Islet of Langerhans (tissue), 1 donor: ENCODE results near the gene RAMAC.
"Not testable (repeated sequence)": the region's sequence is repeated elsewhere in the genome, so short reads cannot be mapped to it uniquely, and the experiment has no call there.

Source experiments
- FAIRE-seq: peaks from one replicate; lab custom pipeline; 2011; peaks lifted over from hg19 to GRCh38; lab: Jason Lieb, UNC

The RAMAC gene

GRCh38 chr15:82985688-82986441 is at the start of gene RAMAC:
RAMAC (plus strand) TSS chr15:82986210; CDS start chr15:82989019, 2,809 bp downstream.
- FAIRE-seq, result peak; percentile 96

- FAIRE-seq, result peak; percentile 27
Observed at GRCh38 chr15:82936966-82937711, 48.9 kb upstream of the RAMAC start.

- FAIRE-seq, result no peak
Observed at GRCh38 chr15:82937712-82938058, 48.3 kb upstream of the RAMAC start.

GRCh38 chr15:82939678-82940077 is 46.3 kb upstream of the RAMAC start:
- not testable (repeated sequence) for FAIRE-seq

GRCh38 chr15:82942691-82943090 is 43.3 kb upstream of the RAMAC start:
- FAIRE-seq, result no peak

GRCh38 chr15:82943176-82943575 is 42.8 kb upstream of the RAMAC start:
- FAIRE-seq, result no peak

DNA sequence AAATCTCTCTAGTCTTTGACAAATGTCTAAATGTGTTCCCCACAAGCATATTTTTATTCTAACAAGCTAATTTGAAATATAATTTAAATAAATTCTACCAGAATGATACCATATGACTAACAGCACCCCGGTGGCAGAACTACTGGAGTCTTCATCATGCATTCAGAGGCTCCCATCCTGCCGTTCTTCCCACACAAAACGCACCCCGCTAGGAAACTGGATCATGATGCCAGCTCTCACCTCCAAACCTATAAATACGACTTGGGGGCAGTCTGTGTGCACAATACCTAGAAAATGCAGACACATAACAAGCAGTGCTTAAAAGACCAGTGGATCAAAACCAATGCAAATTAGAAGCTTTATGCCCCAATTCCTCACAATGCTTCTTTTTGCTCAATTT is 42.0 kb upstream of the RAMAC start:
- FAIRE-seq, result no peak

DNA sequence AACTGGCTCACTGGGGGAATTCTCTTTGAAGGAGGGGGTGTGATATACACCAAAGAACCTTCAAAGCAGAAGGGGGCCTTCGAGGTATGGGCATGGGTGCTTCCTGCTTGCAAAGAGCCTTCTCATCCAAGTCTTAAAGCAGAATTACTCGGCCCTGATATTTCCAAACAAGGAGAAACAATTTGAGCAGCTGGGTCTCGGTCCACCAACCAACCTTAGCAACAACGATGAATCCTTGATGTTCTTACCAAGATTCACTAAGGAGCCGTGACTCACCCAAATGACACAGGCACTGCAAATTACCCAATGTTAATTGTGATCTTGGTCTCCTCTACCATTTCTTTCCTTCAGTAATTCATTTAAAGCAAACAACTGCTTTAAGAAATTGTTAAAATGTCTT is 41.2 kb upstream of the RAMAC start:
- no peak for FAIRE-seq

DNA sequence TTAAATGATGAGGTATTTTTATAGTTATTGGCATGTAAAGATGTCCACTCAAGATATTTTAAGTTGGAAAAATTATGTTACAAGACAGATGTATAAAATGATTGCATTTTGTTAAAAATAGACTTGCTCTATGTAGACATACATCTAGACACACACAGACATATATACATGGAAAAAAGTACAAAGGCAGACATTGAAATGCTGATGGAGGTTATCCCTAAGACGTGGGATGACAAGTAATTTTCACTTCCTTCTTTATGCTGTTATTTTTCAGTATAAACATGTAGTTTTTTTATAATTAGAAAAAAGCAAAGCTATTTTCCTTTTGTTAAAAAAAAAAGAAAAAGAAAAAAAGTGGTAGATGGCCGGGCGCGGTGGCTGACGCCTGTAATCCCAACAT is 40.7 kb upstream of the RAMAC start:
- no peak for FAIRE-seq

DNA sequence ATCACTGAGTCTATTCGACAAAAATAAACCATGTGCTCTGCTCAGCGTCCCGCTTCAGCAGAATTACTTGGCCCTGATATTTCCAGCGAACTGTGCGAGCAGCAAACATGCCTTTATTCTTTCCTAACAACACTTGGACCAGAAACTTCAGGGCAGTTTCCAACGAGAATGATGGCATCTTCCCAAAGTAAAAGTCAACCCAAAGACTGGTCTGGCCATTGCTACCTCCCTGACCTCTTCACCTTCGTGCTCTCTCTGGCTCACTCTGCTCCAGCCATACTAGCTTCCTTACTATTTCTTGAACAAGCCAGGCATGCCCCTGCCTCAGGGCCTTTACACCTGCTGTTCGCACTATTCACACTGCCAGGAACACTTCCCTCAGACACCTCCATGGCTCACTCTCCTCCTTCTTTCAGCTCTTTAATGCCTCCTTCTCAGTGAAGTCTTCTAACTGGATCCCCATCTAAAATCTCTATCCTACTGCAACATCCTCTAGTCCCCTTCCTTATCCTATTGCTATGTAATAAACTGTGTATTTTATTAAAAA is 39.8 kb upstream of the RAMAC start:
- FAIRE-seq, result no peak

- no peak for FAIRE-seq
Observed at GRCh38 chr15:82950295-82950694, 35.7 kb upstream of the RAMAC start.

DNA sequence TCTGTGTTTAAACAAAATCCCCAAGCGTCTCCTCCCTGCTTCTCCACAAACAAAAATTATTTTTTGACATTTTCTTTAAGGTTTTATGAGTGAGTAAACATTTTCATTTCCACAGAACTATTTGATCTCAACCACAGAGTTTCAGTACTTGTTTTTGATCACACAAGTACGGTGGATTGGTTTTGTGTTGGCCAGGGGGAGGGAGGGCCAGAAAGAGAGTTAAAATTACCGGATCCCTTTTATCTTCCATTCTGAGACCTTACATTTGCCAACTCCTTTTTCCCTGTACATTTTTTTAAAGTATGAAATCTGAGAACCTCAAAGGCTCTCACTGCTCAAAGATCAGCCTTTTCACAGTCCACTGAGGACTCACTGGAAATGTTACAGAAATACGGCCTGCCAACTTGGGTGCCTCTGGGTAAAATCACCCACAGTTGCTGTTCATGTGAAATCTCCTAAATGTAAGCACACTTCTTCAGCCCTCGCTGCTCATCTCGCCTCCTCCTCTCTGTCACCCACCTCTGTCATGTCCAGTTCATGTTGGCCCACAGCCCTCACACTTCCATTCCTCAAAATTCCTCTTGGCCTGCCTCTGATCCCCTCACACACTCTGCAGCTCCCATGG is 35.2 kb upstream of the RAMAC start:
- no peak for FAIRE-seq

DNA sequence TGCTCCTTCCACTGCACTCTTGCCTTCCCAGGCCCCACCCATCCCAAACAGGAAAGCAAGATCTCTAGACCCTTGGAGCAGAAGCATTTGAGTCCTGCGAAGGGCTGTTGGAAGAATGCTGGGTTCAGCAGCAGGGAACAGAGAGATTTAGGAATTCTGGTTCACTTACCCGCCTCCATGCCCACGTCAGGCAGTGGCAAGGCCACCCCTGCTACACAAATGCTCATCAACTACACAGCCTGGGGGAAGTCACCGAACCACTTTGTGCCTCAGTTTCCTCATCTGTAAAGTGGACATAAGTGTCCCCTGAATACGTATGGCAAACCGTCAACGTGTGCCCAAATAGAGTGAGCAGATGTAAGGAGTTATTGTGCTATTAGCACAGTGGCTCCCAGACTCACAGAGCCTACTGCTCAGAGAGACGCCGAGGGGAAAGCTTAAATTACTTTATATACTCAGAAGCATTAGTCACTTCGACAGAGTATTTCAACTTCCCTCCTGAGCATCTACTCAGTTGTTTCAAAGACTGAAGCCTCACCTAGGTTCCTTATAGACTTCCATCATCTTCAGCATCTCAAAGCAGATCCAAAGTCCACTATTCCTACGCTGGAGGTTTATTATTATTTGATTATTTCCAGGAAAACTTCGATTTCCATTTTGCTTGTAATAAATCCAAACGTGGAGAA is 34.4 kb upstream of the RAMAC start:
- peak; percentile 41 for FAIRE-seq

- FAIRE-seq, result no peak
Observed at GRCh38 chr15:82952158-82953081, 33.6 kb upstream of the RAMAC start, which contains the start of gene HOMER2. HOMER2 (minus strand) TSS chr15:82952720; CDS start chr15:82952535, 185 bp downstream.

- no peak for FAIRE-seq
Observed at GRCh38 chr15:82958638-82959037, 27.4 kb upstream of the RAMAC start.

DNA sequence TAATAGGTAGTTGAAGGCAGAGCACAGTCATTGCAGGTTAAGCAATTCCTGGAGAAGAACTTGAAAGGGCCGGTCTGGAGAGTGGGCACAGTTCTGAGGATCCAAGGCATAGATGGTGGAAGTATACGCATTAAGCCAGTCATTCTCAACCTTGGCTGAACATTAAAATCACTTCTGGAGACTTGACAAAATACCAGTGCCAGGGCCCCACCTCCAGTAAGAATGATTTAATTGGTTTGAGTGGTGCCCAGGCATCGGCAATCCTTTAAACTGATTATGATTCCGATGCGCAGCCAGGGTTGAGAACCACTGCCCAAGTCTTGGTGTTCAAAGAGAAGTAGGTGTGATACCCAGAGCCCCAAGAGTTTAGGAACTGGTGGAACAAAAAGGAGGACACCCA is 26.6 kb upstream of the RAMAC start:
- FAIRE-seq, result no peak

GRCh38 chr15:82960766-82961165 is 25.2 kb upstream of the RAMAC start:
- FAIRE-seq, result no peak

GRCh38 chr15:82963471-82964341 is 22.3 kb upstream of the RAMAC start:
- no peak for FAIRE-seq

GRCh38 chr15:82964890-82965289 is 21.1 kb upstream of the RAMAC start:
- no peak for FAIRE-seq

DNA sequence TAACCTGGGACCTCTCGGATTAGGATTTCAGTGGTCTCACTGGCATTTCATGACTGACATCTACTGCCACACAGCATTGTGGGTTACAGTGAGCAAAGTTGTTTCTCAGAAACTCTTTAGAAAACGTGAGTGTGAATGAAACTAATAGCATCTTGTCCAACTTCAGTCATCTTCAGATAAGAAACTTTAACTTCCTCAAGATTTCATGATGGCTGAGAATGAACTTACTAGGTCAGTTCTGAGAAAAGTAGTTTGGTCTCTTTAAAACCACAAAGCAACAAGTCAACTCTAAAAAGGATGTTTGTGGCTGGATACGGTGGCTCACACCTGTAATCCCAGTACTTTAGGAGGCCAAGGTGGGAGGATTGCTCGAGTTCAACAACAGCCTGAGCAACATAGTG is 19.3 kb upstream of the RAMAC start:
- FAIRE-seq, result no peak
